GM19455 (cell line): ENCODE results near the gene PLCD1.
"Not testable (repeated sequence)": the region's sequence is repeated elsewhere in the genome, so short reads cannot be mapped to it uniquely, and the experiment has no call there.

Experiments
- ATAC-seq: cut with Tn5 transposase; IDR thresholded peaks from one replicate; pipeline ENCODE4 v1.9.1; 2021; ENCODE audit not compliant: unreplicated experiment

The PLCD1 gene

DNA sequence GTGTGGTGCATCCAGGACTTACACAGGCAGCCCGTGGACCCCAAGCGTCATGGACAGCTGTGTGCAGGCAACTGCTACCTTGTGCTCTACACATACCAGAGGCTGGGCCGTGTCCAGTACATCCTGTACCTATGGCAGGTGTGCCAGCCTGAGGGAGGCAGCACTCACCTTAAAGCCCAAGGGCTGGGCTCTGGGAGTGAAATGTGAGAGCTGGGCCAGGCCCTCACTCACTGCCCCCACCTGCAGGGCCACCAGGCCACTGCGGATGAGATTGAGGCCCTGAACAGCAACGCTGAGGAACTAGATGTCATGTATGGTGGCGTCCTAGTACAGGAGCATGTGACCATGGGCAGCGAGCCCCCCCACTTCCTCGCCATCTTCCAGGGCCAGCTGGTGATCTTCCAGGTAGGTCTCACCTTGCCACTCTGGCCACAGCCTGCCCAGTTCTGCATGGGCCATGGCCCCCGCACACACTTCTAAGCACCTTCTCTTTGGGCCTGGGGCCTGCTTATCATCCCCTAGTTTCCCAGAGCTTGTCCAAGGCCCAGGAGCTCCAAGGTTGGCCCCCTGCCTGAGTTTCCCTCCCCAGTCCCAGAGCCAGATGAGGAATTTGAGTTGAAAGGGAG is 27.9 kb downstream of the PLCD1 start:
- ATAC-seq = no peak

DNA sequence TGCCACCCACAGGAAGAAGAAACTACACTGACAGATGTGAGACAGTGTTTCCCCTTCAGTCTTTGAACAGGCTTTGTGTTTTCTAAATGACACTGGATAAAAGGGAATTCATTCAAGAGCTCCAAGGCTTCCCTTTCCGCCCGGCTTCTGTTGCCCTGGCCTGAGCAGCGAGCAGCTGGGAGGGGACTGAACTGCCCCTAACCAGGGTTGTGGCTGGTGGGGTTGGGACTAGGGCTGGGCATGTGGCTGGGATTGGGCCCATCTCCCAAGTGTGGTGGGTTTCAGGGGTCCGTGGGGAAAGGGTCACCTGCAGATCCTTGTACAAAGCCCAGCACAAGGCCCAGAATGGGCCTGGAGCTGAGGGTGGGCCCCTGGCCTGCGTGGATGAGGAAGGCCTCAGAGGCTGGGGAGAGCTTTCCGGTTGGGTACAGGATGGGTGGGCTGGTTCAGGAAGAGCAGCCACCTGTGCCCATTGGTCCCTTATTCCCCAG is 28.4 kb downstream of the PLCD1 start:
- no peak for ATAC-seq

DNA sequence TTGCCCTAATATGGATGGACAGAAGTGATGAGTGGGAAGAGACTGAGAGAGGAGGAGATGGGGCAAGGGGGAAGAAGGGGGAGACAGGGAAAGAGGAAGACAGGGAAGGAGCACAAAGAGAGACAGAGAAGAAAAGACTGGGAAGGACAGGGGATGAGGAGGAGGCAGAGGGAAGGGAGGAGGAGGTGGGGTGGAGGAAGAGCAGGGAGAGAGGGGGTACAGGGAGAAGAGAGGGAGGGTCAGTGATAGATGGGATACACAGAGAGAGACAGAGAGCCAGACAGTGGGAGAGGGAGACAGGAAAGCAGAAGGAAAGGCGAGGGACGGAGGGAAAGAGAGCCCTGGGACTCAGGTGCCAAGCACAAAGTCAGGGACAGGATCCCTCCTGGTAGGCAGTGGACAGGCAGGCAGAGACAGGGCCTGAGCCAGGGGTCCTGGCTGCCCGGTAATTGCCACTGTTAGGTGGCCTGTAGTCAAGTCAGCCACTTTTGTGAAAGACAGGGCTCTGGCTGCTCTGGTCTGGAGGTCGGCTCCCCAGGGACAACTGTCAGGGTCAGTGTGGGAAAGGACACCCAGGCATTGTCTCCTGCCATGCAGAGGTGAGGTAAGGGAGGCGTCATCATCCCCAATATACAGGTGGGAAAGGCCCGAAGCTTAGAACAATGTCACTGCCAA is 29.1 kb downstream of the PLCD1 start:
- ATAC-seq = no peak

DNA sequence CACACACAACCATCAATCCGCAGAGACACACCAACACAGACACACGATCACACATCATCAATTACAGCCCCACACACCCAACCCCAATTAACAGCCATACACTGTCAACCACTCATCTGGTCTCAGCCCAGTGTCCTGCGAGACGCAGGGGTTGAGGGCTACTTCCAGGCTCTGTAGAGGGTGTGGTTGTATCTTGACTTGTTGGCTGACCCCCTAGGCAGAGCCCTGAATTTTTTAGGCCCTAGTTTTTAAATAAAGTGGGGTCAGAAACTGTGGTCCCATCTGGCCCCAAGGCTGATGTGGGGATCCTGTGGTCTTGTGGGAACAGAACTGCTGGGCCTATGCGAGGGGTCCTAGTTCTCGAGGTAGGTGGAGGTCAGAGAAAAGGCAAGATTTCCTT is 29.6 kb downstream of the PLCD1 start:
- ATAC-seq = no peak

DNA sequence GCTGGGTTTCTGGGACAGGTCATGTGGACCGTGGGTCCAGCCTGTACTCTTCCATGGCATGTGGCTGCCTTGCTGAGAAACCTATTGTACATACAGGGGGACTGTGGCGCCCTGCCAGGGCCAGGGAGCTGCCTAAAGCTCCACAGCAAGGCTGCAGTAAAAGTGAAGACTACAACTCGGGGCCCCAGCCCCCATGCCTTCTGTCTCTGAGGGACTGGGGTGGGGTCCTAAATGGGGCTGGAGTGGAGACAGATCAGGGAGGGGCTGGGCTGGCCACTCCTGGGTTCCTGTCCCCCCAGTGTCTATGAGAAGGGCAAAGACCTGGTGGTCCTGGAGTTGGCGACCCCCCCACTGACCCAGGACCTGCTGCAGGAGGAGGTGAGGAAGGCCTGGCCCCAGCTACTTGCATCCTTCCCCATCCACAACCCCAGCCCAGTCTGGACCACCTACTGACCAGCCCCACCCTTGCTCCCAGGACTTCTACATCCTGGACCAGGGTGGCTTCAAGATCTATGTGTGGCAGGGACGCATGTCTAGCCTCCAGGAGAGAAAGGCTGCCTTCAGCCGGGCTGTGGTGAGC is 31.6 kb downstream of the PLCD1 start:
- no peak for ATAC-seq

DNA sequence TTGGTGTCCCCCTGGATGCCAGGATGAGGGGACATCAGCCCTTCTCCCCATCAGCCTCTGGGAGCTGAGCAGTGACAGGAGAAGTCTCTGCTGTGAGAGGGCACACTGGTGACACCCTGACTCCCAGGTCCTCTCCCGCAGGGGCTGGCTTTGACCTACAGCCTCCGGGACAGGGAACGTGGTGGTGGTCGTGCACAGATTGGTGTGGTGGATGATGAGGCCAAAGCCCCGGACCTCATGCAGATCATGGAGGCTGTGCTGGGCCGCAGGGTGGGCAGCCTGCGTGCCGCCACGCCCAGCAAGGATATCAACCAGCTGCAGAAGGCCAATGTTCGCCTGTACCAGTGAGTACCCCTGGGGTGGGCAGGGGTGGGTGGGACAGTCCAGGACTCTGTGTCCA is 32.1 kb downstream of the PLCD1 start:
- no peak for ATAC-seq

DNA sequence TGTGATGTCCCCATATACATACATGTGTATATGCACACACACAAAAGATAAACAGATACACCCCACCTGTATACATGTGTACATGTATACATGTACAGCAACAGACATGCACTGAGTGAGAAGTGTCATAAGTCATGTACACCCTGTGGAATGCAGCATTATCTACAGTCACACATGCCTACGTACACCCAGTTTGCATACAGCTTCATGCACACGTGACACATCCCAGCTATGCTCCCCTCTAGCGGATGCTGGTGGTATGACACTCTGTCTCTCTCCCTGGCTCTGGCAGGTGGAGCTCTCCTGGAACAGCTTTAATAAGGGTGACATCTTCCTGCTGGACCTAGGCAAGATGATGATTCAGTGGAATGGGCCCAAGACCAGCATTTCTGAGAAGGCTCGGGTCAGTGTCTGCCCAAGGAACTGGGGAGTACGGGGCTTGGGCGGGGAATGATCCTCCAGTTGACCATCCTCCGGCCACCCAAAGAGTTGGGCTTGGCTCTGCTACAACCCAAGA is 32.6 kb downstream of the PLCD1 start:
- ATAC-seq = peak; percentile 50

DNA sequence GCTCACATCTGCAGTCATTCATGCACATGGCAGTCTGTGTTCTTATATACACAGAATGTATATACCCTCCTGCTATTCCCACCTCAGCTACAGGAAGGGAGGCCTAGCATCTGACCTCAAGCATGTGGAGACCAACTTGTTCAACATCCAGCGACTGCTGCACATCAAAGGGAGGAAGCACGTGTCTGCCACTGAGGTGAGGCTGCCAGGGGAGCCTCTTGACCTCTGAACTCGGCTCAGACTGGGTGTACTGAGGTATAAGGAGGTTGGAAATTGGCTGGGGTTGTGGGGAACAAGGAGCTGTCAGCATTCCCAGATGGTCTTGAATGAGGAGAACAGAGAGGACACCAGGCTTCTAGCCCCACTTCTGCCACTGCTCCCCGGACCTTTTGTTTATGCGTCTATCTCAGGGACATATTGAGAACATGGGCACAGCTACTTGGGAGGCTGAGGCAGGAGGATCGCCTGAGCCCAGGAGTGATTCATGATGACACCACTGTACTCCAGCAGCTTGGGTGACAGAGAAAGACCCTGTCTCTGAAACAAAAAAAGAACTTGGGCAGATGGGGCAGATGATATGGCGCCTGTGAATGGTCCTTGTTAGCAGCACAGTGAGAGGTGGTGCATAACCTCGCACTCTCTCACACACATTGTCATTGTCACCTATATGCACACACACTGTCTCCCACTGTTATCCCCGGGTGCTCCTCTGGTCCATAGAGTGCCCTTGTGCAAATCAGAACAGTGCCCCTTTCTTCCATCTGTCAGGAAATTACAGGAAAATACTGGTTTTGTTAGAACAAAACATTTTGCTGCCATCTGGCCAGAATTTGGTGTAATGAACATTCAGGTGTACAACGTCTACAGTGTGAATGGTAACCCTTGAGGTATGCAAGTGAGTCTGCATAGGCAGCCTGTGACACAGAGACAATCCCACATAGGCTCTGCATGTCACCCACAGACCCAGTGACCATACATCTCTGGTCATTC is 33.5 kb downstream of the PLCD1 start:
- ATAC-seq = no peak

DNA sequence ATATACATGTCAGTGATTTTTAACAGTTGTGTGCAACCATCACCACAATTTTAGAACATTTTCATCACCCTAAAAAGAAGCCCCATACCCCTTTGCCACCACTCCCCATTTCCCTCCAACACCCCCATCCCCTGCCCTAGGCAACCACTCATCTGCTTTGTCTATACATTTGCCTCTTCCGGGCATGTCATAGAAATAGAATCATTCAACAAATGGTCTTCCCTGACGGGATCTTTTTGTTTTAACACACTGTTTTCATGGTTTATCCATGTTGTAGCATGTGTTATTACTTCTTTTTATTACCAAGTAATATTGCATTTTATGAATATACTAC is 34.8 kb downstream of the PLCD1 start:
- no peak for ATAC-seq

DNA sequence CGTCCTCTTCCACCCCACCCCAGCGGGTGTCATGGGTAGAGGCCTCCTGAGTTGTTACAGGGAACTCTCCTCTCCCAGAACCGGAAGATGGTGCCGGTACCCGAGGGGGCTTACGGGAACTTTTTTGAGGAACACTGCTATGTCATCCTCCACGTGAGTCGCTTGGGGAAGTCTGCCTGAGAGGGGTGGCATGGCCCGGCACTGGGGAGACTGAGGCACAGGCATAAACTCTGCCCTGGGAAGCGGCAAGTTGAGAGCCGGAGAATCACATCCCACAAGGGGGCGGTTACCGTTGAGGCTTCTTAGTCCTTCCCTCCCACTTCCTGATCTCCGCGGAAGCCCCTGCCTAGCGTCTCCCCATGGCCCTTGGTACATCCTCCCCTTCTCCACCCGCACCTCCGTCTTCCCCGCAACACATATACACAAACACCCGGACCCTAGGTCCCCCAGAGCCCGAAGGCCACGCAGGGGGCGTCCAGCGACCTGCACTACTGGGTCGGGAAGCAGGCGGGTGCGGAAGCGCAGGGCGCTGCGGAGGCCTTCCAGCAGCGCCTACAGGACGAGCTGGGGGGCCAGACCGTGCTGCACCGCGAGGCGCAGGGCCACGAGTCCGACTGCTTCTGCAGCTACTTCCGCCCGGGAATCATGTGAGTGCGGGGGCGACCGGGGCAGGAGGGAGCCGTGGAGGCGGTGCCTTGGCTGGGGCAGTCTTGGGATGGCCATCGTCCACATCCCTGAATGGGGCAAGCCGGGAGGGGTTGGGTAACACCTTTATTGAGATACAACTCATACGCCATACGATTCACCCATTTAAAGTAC is 35.4 kb downstream of the PLCD1 start:
- ATAC-seq = peak; percentile 60

DNA sequence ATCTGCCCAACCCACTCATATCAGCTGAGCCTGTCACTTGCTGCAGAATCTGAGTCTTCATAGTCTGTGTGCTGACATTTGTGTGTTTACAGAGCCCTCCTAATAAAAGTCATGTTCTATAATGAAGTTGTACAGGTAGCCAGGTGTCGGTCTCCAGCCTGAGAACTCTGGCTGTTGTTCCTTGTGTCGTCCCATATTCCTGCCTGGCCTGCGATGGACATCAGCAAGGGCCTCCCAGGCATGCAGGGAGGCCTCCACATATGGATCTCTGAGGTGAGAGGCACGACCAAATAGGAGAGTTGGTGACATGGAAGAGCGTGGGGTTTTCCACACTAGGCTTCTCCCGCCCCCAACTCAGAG is 36.0 kb downstream of the PLCD1 start:
- ATAC-seq = no peak

DNA sequence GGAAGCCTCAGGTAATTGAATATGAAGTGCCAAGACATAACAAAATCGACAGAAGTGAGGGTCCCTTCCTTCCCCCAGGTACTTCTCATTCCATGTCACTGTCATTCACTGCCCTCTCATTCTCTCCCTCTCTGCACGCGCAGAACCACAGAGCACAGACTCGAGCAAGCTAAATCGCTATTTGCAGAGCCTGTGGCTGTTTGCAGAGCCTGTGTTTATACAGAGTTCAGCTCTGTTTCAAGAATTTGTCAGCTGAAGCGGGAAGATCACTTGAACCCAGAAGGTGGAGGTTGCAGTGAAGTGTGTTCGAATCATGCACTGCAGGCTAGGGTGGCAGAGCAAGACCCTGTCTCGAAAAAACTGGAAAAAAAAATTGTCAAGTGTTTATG is 36.4 kb downstream of the PLCD1 start:
- no peak for ATAC-seq

DNA sequence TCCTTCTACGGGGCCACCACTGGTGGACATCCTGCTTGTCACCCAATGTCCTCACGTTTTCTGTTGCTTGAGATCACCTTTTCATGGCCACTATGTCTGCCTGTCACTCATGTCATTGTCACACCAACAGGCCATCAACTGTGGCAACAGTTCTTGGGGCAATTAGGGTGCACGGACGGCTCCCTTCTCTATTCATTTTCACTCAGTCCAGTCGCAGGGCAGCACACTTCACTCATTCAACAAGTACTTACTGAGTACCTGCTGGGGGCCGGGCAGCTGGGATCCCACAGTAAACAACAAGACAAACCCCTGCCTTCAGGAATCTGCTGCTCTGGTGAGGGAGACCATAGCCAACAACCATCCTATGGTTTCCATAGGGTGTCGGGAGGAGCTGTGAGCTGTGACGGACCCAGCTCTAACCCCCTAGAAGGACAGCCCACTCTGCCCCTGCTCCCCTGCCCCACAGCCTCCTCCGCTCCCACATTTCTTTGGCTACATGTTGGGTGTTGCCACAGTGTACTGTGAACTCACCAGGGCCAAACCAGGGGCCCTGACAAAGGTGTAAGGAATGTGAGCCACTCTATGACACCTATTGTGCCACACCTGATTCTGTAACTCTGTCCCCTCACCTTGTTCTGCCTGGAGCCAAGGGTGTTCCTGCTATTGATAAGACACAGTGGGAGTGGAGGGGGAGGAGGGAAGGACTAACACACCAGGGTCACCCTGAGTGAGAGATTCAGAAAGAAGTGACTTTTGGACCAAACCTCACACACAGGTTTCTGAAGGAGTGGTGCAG is 37.0 kb downstream of the PLCD1 start:
- no peak for ATAC-seq

DNA sequence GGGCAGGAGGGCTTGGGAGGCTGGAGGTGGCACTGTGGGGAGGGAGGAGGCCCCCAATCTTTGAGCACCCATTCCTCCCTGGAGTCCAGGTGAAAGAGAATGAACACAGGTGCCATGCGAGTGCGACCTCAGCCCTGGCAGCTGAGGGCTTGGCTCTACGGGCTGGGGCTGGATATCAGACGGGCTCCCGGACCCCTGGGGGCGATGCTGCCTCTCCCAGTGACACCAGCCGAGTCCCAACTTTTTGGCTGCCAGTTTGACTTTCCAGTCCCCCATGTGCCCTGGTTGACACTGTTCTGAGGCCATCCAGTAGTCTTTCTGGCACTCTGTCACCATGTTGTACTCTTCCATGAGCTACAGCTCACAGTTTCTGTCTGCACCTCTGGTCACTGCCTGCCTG is 37.6 kb downstream of the PLCD1 start:
- no peak for ATAC-seq

DNA sequence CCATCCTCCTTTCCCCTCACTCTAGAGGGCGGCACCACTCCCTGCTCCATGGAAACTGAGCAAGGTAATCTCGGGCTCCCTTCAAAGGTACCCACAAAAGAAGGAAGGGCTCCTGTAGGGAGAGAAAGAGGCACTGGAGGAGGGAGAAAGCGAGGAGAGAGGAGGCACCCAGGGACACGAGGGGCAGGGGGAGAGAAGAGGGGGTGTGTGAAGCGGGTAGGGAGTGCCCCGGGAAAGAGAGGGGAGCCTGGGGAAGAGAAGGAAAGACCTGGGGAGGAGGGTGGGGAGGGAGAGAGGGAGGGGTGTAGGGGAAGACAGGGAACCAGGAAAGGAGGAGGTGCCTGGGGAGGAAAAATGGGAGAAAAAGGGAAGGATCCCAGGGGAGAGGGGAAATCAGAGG is 38.3 kb downstream of the PLCD1 start:
- no peak for ATAC-seq

DNA sequence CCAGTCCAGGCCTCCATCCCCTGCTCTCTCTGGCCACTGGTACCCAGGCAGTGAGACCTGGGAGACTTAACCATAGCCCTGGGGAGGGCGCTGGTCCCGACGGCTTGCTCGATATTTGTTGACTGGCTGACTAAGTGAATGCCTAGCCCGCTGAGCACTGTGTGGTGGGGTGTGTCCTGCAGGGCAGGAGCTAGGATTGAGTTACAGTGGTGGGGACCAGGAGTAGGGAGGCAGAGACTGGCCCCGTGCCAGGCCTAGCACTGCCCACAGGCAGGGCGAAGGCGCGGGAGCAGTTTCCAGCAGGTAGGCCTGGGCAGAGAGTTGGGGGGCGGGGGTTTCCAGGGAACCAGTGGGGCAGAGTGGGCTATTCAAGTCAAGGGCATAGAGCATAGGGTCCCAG is 38.9 kb downstream of the PLCD1 start, which contains the start of gene VILL:
TSS of gene VILL (plus strand) at position 260 of the 400 bp plus-strand sequence. CDS start 2,887 bp downstream, outside the sequence.
- no peak for ATAC-seq

DNA sequence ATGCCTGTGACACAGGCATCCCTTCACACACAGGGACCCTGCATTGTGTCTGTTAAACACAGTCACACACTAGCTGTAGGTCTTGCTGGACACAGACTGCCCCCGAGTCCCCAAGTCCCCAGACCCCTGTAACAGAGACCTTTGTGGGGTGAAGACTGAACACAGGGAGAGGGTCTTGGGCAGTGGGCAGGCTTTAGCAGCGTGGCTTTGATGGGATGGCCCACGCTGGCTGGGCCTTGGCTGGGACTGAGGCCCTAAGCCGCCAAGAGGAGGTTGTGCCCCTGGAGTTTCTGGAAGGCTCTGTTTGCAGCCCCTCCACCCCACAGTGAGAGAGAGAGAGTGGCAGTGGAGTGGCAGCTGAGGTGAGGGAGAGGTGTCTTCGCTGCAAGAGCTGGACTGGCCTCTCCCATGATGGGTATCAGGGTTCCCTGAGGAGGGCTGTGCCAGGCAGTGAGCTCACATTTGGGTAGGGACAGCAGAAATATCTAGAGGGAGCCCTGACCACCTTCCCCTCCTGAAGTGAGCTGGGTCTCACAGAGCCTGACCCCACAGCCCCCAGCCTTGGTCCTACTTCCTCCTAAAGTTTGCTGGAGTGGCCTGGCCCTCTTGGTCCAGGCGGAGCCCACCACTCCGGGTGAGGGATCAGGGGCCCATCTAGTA is 39.5 kb downstream of the PLCD1 start:
- ATAC-seq = no peak

DNA sequence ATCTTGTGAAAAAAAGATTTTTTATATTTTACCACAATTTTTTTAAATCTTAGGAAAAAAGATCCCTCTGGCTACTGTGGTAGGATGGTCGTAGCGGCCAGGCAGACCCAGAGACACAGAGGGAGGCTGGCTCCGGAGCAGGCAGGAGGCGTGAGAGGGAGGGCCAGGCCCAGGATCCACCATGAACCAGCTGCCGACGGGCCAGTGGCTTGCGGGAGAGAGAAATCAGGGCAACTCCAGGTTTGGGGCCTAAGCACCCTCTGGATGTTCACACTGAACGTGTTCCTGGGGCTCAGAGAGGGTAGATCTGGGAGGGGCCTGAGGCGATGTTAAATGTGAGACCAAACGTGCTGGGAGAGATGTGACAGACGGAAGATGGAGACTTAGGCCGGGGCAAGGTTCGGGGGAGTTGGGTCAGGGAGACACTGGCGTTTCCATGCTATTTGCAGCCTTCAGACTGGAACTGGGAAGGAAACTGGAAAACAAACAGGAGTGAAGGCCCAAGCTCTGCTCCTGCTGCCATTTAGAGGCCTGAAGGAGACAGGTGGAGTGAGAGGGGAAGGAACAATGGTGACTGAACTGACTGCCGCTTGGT is 40.4 kb downstream of the PLCD1 start:
- ATAC-seq = no peak

DNA sequence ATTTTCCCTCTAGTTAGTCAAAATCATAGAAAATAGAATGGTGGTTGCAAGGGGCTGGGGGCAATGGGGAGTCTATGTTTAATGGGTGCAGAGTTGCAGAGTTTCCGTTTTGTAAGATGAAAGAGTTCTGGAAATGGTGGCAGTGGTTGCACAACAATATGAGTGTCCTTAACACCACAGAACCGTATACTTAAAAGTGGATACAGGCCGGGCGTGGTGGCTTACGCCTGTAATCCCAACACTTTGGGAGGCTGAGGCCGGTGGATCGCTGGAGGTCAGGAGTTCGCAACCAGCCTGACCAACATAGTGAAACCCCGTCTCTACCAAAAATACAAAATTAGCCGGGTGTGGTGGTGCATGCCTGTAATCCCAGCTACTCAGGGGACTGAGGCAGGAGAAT is 41.1 kb downstream of the PLCD1 start:
- ATAC-seq = not testable (repeated sequence)
